H1 (cell line): ENCODE data around the gene CCDC13. TPM values are rescaled to one million over a fixed set of nuclear protein-coding genes. Genes with fewer than 3 reads are reported as not detected.

ENCODE experiments used
- HDAC2 ChIP-seq, 2 experiments: fragments of 300-600 bp in 1 of 2; sonication (generic) in 1 of 2; IDR thresholded peaks; 2 replicates each; pipeline ENCODE4 v1.6.1; 2011 to 2012; ENCODE audit warnings: low read depth in 2 of 2, low read length in 2 of 2, mild to moderate bottlenecking in 2 of 2, moderate library complexity in 2 of 2, borderline replicate concordance in 1 of 2, inconsistent platforms in 1 of 2
- HDAC6 ChIP-seq: IDR thresholded peaks from one replicate; pipeline ENCODE4 v1.7.1; 2012; ENCODE audit warnings: low read depth, mild to moderate bottlenecking, inconsistent platforms, low read length, moderate library complexity
- KDM1A ChIP-seq: fragments of 200-600, 300-600 bp; sonication (generic); IDR thresholded peaks from 2 replicates; pipeline ENCODE4 v1.7.1; 2016; ENCODE audit warnings: mild to moderate bottlenecking, low read length, borderline replicate concordance
- NANOG ChIP-seq: IDR thresholded peaks from 2 replicates; pipeline ENCODE4 v1.6.1; 2011; ENCODE audit warnings: low read length, low read depth, mild to moderate bottlenecking, inconsistent platforms; ENCODE audit not compliant: insufficient read depth, poor library complexity, severe bottlenecking
- NRF1 ChIP-seq: IDR thresholded peaks from 2 replicates; pipeline ENCODE4 v1.6.1; 2011; ENCODE audit warnings: mild to moderate bottlenecking, low read depth, low read length, improper control_type of control experiment
- PHF8 ChIP-seq: fragments of 200-600 bp; sonication (generic); conservative IDR thresholded peaks from 2 replicates; pipeline ENCODE4 v1.7.1; 2012; ENCODE audit warnings: low read depth, mild to moderate bottlenecking, inconsistent platforms, low read length, moderate library complexity
- POLR2AphosphoS5 ChIP-seq: IDR thresholded peaks from 2 replicates; pipeline ENCODE4 v1.6.1; 2011; ENCODE audit warnings: low read depth, low read length
- SAP30 ChIP-seq: fragments of 300-600 bp; sonication (generic); IDR thresholded peaks from 2 replicates; pipeline ENCODE4 v1.7.1; 2012; ENCODE audit warnings: low read length, moderate library complexity, mild to moderate bottlenecking, inconsistent platforms; ENCODE audit not compliant: insufficient read depth, insufficient replicate concordance
- SRF ChIP-seq: IDR thresholded peaks from 2 replicates; pipeline ENCODE4 v1.6.1; 2011; ENCODE audit warnings: mild to moderate bottlenecking, low read depth, low read length, moderate library complexity
- polyA plus RNA-seq, 7 experiments: library from polyadenylated mRNA; depleted of rRNA in 3 of 7; stranded (reverse) in 5 of 7; unstranded in 2 of 7; fragments of >200 nt in 5 of 7; fragments of 200-250 nt in 2 of 7; gene quantifications; 1 replicate in 5 of 7; 2 replicates in 1 of 7; 4 replicates in 1 of 7; pipeline versions ENCODE4 v1.2.1 to v1.2.3, GENCODE V29; 2011 to 2013; ENCODE audit warnings: missing spikeins in 2 of 7, mixed read lengths in 2 of 7
- total RNA-seq: library from RNA; stranded (reverse); fragmentation: NEBNext Ultra II Directional; extraction: Animal tissue kit (Norgen Biotek cat#: 25700); gene quantifications from 2 replicates; pipeline ENCODE4 v1.2.1, GENCODE V29; 2021
- TF ChIP-seq, protein P1 (sequence below), 3 experiments: IDR thresholded peaks; 1 replicate in 2 of 3; 2 replicates in 1 of 3; pipeline versions ENCODE4 v1.5.1 to v1.6.1; 2011; ENCODE audit warnings: low read length in 3 of 3, mild to moderate bottlenecking in 3 of 3, inconsistent platforms in 2 of 3, low read depth in 1 of 3, moderate library complexity in 1 of 3; ENCODE audit not compliant: insufficient read depth in 1 of 3; ENCODE audit errors: control extremely low read depth in 1 of 3

Gene CCDC13
- total and polyA plus RNA-seq, 2 of the 8 experiments (the other 6 are each of a cell fraction or from before 2014, with no cell fraction given): 0.06 TPM; not detected in 1

DNA sequence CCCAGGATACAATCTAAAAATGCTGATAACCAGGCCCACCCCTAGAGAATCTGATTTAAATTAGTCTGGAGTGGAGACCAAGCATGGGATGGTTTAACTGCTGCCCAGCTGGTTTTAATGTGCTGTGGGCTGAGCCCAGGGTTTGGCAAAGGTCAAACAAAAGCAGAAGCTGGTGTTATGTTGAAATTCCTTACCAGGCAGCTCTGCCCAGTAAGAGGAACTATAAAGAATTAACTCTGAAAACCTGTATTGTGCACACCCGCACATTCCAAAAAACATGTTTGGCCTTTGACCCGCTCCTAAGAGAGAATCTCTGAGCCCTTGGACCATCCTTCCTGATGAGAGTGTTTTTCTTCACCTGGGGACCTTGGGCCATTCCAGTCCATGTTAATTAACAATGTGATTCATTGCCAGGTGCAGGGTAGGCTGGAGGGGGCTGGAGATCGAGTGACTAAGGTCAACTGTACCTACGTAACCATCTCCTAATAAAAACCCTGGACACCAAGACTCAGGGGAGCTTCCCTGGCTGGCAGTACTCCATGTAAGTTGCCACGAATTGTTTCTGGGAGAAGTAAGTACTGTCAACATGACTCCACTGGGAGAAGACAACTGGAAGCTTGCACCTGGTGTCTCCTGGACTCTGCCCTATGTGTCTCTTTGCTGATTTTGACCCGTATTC, 10.9 kb downstream of the CCDC13 start (continued):
- TF ChIP-seq, protein P1, sequence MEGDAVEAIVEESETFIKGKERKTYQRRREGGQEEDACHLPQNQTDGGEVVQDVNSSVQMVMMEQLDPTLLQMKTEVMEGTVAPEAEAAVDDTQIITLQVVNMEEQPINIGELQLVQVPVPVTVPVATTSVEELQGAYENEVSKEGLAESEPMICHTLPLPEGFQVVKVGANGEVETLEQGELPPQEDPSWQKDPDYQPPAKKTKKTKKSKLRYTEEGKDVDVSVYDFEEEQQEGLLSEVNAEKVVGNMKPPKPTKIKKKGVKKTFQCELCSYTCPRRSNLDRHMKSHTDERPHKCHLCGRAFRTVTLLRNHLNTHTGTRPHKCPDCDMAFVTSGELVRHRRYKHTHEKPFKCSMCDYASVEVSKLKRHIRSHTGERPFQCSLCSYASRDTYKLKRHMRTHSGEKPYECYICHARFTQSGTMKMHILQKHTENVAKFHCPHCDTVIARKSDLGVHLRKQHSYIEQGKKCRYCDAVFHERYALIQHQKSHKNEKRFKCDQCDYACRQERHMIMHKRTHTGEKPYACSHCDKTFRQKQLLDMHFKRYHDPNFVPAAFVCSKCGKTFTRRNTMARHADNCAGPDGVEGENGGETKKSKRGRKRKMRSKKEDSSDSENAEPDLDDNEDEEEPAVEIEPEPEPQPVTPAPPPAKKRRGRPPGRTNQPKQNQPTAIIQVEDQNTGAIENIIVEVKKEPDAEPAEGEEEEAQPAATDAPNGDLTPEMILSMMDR (IDR thresholded peaks at IDR 0.05; ENCODE audit: control extremely low read depth in 1 of 3, insufficient read depth in 1 of 3, low read depth in 1 of 3, low read length in 3 of 3): no peak
- TF ChIP-seq PHF8 (no peak), KDM1A (no peak), NANOG (no peak), SAP30 (no peak), POLR2AphosphoS5 (no peak), HDAC6 (no peak), HDAC2 (IDR thresholded peaks at IDR 0.05; ENCODE audit: borderline replicate concordance in 1 of 2, low read depth in 2 of 2, low read length in 2 of 2) (no peak), NRF1 (no peak), SRF (no peak)
- TF ChIP-seq, all 59 proteins: peak for 0
